ENCODE measurements around the gene KCNQ4.
A peak's percentile ranks its signal among the peaks of the same experiment; 100 is the strongest.

Gene KCNQ4

DNA sequence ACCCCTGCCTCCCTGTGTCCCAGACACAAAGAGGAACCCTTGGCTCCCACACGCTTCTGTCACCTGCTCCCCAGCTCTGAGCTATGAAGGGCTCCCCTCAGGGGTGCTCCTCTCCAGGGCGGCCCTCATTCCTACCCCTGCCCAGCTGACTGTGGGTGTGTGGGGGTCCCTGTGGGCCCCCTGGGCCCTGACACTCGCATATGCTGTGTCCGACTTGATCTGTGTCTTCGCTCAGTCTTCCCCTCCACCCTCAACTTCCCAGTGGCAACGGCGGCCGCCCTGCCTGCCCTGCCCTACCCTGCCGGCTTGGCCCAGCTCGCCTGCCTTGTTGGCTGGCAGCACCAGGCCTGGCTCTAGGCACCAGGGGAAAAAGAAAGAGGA lies 1.2 kb downstream of the KCNQ4 start:
- no peak overlapping the region for H3K23ac ChIP-seq (ENCODE audit: low read length)

GRCh38 chr1:40785446-40785845 lies 1.9 kb downstream of the KCNQ4 start:
- Histone ChIP-seq H3K4me1 (ENCODE audit: control insufficient read depth, low read depth, low read length) (no peaks in the 10 kb centered on the region), H3K27me3 (ENCODE audit: insufficient read depth, low read length, poor library complexity) (peaks cover 12% of the 10 kb centered on the region), H2AK5ac (ENCODE audit: low read length) (no peak overlapping the region), H3K4me3 (ENCODE audit: low read length) (no peak overlapping the region), H2BK120ac (ENCODE audit: low read depth, low read length) (no peak overlapping the region), H3K27ac (ENCODE audit: low read depth, low read length) (no peak overlapping the region), H2BK5ac (ENCODE audit: low read length) (no peak overlapping the region), H3K23ac (ENCODE audit: low read length) (no peak overlapping the region), H3K9ac (ENCODE audit: low read length) (no peak overlapping the region), H3K4ac (ENCODE audit: low read depth, low read length) (no peak overlapping the region), H3K18ac (ENCODE audit: low read length) (no peak overlapping the region), H3K56ac (ENCODE audit: low read length) (no peak overlapping the region), H3K36me3 (ENCODE audit: control insufficient read depth, insufficient read depth, low read length) (no peaks in the 10 kb centered on the region), H3K79me1 (ENCODE audit: low read length) (no peaks in the 10 kb centered on the region), H2BK15ac (replicated peaks; ENCODE audit: low read depth) (no peak overlapping the region), H3K4me2 (ENCODE audit: low read length) (no peak overlapping the region), H3K79me2 (ENCODE audit: control insufficient read depth, insufficient read depth, low read length) (no peaks in the 10 kb centered on the region), H4K8ac (ENCODE audit: low read depth, low read length) (no peak overlapping the region), H4K5ac (ENCODE audit: low read length) (no peak overlapping the region)
- DNase-seq: no peak
- no CpG with 5 or more reads among the region's 7 CpGs for WGBS (ENCODE audit: extremely low coverage, insufficient coverage, low lambda C conversion rate)

More for the DNA sequence above, 1.2 kb downstream of the KCNQ4 start:
- H3K4me2 ChIP-seq (ENCODE audit: low read length): no peak overlapping the region
- no peak overlapping the region for H4K8ac ChIP-seq (ENCODE audit: low read depth, low read length)
- H3K79me1 ChIP-seq (ENCODE audit: low read length): no peaks in the 10 kb centered on the region
- H3K36me3 ChIP-seq (ENCODE audit: control insufficient read depth, insufficient read depth, low read length): no peaks in the 10 kb centered on the region
- H3K9ac ChIP-seq (ENCODE audit: low read length): no peak overlapping the region
- no peak overlapping the region for H4K5ac ChIP-seq (ENCODE audit: low read length)
- no peak overlapping the region for H3K18ac ChIP-seq (ENCODE audit: low read length)
- H3K4me1 ChIP-seq (ENCODE audit: control insufficient read depth, low read depth, low read length): no peaks in the 10 kb centered on the region
- no peak overlapping the region for H3K4me3 ChIP-seq (ENCODE audit: low read length)
- H3K27ac ChIP-seq (ENCODE audit: low read depth, low read length): no peak overlapping the region
- no peak overlapping the region for H2BK5ac ChIP-seq (ENCODE audit: low read length)
- H3K4ac ChIP-seq (ENCODE audit: low read depth, low read length): no peak overlapping the region
- no peak overlapping the region for H2AK5ac ChIP-seq (ENCODE audit: low read length)
- no peak overlapping the region for H3K56ac ChIP-seq (ENCODE audit: low read length)
- H2BK15ac ChIP-seq (replicated peaks; ENCODE audit: low read depth): no peak overlapping the region
- no CpG with 5 or more reads among the region's 10 CpGs for WGBS (ENCODE audit: extremely low coverage, insufficient coverage, low lambda C conversion rate)
- no peak overlapping the region for H2BK120ac ChIP-seq (ENCODE audit: low read depth, low read length)
- no peaks in the 10 kb centered on the region for H3K79me2 ChIP-seq (ENCODE audit: control insufficient read depth, insufficient read depth, low read length)
- H3K27me3 ChIP-seq (ENCODE audit: insufficient read depth, low read length, poor library complexity): peaks cover 12% of the 10 kb centered on the region
- DNase-seq: no peak

- H2AK5ac ChIP-seq (ENCODE audit: low read length): no peak overlapping the region
- H2BK15ac ChIP-seq (replicated peaks; ENCODE audit: low read depth): no peak overlapping the region
- no peaks in the 10 kb centered on the region for H3K36me3 ChIP-seq (ENCODE audit: control insufficient read depth, insufficient read depth, low read length)
- no peaks in the 10 kb centered on the region for H3K79me2 ChIP-seq (ENCODE audit: control insufficient read depth, insufficient read depth, low read length)
- no peak overlapping the region for H3K4me2 ChIP-seq (ENCODE audit: low read length)
- H3K56ac ChIP-seq (ENCODE audit: low read length): no peak overlapping the region
- no peak overlapping the region for H3K4ac ChIP-seq (ENCODE audit: low read depth, low read length)
- no peak overlapping the region for H2BK5ac ChIP-seq (ENCODE audit: low read length)
- H3K23ac ChIP-seq (ENCODE audit: low read length): no peak overlapping the region
- no peak overlapping the region for H4K5ac ChIP-seq (ENCODE audit: low read length)
- H2BK120ac ChIP-seq (ENCODE audit: low read depth, low read length): no peak overlapping the region
- no peaks in the 10 kb centered on the region for H3K4me1 ChIP-seq (ENCODE audit: control insufficient read depth, low read depth, low read length)
- peaks cover 12% of the 10 kb centered on the region for H3K27me3 ChIP-seq (ENCODE audit: insufficient read depth, low read length, poor library complexity)
- DNase-seq: no peak
- H3K79me1 ChIP-seq (ENCODE audit: low read length): no peaks in the 10 kb centered on the region
- no peak overlapping the region for H3K18ac ChIP-seq (ENCODE audit: low read length)
- H4K8ac ChIP-seq (ENCODE audit: low read depth, low read length): no peak overlapping the region
- H3K4me3 ChIP-seq (ENCODE audit: low read length): no peak overlapping the region
- no CpG with 5 or more reads among the region's 9 CpGs for WGBS (ENCODE audit: extremely low coverage, insufficient coverage, low lambda C conversion rate)
- no peak overlapping the region for H3K27ac ChIP-seq (ENCODE audit: low read depth, low read length)
- no peak overlapping the region for H3K9ac ChIP-seq (ENCODE audit: low read length)
These were observed 2.8 kb downstream of the KCNQ4 start for GRCh38 chr1:40786171-40786994.

DNA sequence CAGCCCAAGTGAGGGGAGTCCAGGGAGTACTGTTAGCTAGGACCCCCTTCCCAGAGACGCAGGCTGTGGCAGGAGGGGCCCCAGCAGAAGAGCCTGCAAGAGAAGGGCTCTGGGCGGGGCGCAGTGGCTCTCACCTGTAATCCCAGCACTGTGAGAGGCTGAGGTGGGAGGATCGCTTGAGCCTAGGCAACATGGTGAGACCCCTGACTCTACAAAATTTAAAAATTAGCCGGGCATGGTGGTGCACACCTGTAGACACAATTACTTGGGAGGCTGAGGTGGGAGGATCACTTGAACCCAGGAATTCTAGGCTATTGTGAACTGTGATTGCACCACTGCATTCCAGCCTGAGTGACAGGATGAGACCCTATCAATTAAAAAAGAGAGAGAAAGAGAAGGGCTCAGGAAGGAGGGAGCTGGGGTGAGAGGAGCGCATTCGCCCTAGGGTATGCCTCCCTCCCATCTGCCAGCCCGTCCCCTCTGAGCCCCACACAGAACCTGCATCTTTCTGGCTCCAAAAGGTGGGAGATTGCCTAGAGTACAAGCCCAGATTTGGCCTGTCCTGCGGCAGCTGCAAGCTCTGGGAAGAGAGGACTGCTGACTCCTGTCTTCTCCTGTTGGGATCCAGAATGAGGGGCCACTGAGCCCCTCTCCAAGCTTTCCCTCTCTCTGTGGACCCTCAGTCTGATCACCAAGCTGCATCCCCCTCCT lies 3.6 kb downstream of the KCNQ4 start:
- no CpG with 5 or more reads among the region's 9 CpGs for WGBS (ENCODE audit: extremely low coverage, insufficient coverage, low lambda C conversion rate)
- Histone ChIP-seq H4K8ac (ENCODE audit: low read depth, low read length) (no peak overlapping the region), H2BK15ac (replicated peaks; ENCODE audit: low read depth) (no peak overlapping the region), H3K4me1 (ENCODE audit: control insufficient read depth, low read depth, low read length) (no peaks in the 10 kb centered on the region), H3K18ac (ENCODE audit: low read length) (no peak overlapping the region), H3K56ac (ENCODE audit: low read length) (no peak overlapping the region), H3K27ac (ENCODE audit: low read depth, low read length) (no peak overlapping the region), H3K4me3 (ENCODE audit: low read length) (no peak overlapping the region), H2AK5ac (ENCODE audit: low read length) (no peak overlapping the region), H2BK120ac (ENCODE audit: low read depth, low read length) (no peak overlapping the region), H3K4me2 (ENCODE audit: low read length) (no peak overlapping the region), H3K36me3 (ENCODE audit: control insufficient read depth, insufficient read depth, low read length) (no peaks in the 10 kb centered on the region), H3K4ac (ENCODE audit: low read depth, low read length) (no peak overlapping the region), H3K9ac (ENCODE audit: low read length) (no peak overlapping the region), H3K23ac (ENCODE audit: low read length) (no peak overlapping the region), H3K79me2 (ENCODE audit: control insufficient read depth, insufficient read depth, low read length) (no peaks in the 10 kb centered on the region), H3K27me3 (ENCODE audit: insufficient read depth, low read length, poor library complexity) (peaks cover 11% of the 10 kb centered on the region), H3K79me1 (ENCODE audit: low read length) (no peaks in the 10 kb centered on the region), H4K5ac (ENCODE audit: low read length) (no peak overlapping the region), H2BK5ac (ENCODE audit: low read length) (no peak overlapping the region)
- no peak for DNase-seq

- H3K4ac ChIP-seq (ENCODE audit: low read depth, low read length): no peak overlapping the region
- H3K79me1 ChIP-seq (ENCODE audit: low read length): no peaks in the 10 kb centered on the region
- WGBS (ENCODE audit: extremely low coverage, insufficient coverage, low lambda C conversion rate): no CpG with 5 or more reads among the region's 19 CpGs
- H2BK15ac ChIP-seq (replicated peaks; ENCODE audit: low read depth): no peak overlapping the region
- no peak overlapping the region for H3K9ac ChIP-seq (ENCODE audit: low read length)
- no peak overlapping the region for H2BK120ac ChIP-seq (ENCODE audit: low read depth, low read length)
- no peak overlapping the region for H4K8ac ChIP-seq (ENCODE audit: low read depth, low read length)
- no peaks in the 10 kb centered on the region for H3K79me2 ChIP-seq (ENCODE audit: control insufficient read depth, insufficient read depth, low read length)
- no peaks in the 10 kb centered on the region for H3K4me1 ChIP-seq (ENCODE audit: control insufficient read depth, low read depth, low read length)
- H3K23ac ChIP-seq (ENCODE audit: low read length): peak overlapping the region; percentile 66
- H3K27ac ChIP-seq (ENCODE audit: low read depth, low read length): no peak overlapping the region
- H3K4me2 ChIP-seq (ENCODE audit: low read length): no peak overlapping the region
- no peak overlapping the region for H3K18ac ChIP-seq (ENCODE audit: low read length)
- H3K36me3 ChIP-seq (ENCODE audit: control insufficient read depth, insufficient read depth, low read length): no peaks in the 10 kb centered on the region
- no peak overlapping the region for H3K4me3 ChIP-seq (ENCODE audit: low read length)
- no peak overlapping the region for H3K56ac ChIP-seq (ENCODE audit: low read length)
- H2AK5ac ChIP-seq (ENCODE audit: low read length): no peak overlapping the region
- DNase-seq: no peak
- H4K5ac ChIP-seq (ENCODE audit: low read length): no peak overlapping the region
- H3K27me3 ChIP-seq (ENCODE audit: insufficient read depth, low read length, poor library complexity): peaks cover 8% of the 10 kb centered on the region
- H2BK5ac ChIP-seq (ENCODE audit: low read length): no peak overlapping the region
These were observed 4.4 kb downstream of the KCNQ4 start for GRCh38 chr1:40787737-40788560.
